Glutamatergic neuron (in vitro differentiated cells): ENCODE results near the gene HTR6. TPM values are rescaled to one million over a fixed set of nuclear protein-coding genes. Genes with fewer than 3 reads are reported as not detected.

Source experiments
- DNase-seq: peaks from one replicate; pipeline ENCODE4 v3.0.0; 2022
- H3K27ac Mint-ChIP-seq: one replicate; pipeline ENCODE4 v1.8.0; 2020; ENCODE audit warnings: mild to moderate bottlenecking, mixed read lengths, inconsistent platforms; ENCODE audit not compliant: unreplicated experiment
- H3K27me3 Mint-ChIP-seq: one replicate; pipeline ENCODE4 v1.8.0; 2020; ENCODE audit warnings: mild to moderate bottlenecking, moderate library complexity, mixed read lengths, inconsistent platforms; ENCODE audit not compliant: unreplicated experiment
- H3K36me3 Mint-ChIP-seq: one replicate; pipeline ENCODE4 v1.8.0; 2020; ENCODE audit warnings: mild to moderate bottlenecking, mixed read lengths, inconsistent platforms; ENCODE audit not compliant: unreplicated experiment
- H3K4me1 Mint-ChIP-seq: one replicate; pipeline ENCODE4 v1.8.0; 2020; ENCODE audit warnings: mild to moderate bottlenecking, low read depth, mixed read lengths, inconsistent platforms; ENCODE audit not compliant: unreplicated experiment
- H3K4me3 Mint-ChIP-seq: one replicate; pipeline ENCODE4 v1.8.0; 2020; ENCODE audit warnings: mild to moderate bottlenecking, mixed read lengths, inconsistent platforms; ENCODE audit not compliant: unreplicated experiment
- H3K9me3 Mint-ChIP-seq: one replicate; pipeline ENCODE4 v1.8.0; 2020; ENCODE audit warnings: mild to moderate bottlenecking, moderate library complexity, mixed read lengths, inconsistent platforms; ENCODE audit not compliant: unreplicated experiment
- total RNA-seq: library from RNA; stranded (reverse); fragmentation: NEBNext Ultra II Directional; extraction: Animal tissue kit (Norgen Biotek cat#: 25700); gene quantifications from one replicate; pipeline ENCODE4 v1.2.1, GENCODE V29; 2021; ENCODE audit not compliant: unreplicated experiment
- TF ChIP-seq, protein P1 (sequence below): fragments of 200-600 bp; sonication (generic); IDR thresholded peaks from one replicate; pipeline ENCODE4 v1.5.0; 2021; ENCODE audit not compliant: partially characterized antibody, unreplicated experiment

The HTR6 gene
- total RNA-seq, 1 donor from 2014 or later = not detected

- no peaks in the 10 kb centered on the region for H3K36me3 Mint-ChIP-seq
- TF ChIP-seq, protein P1, sequence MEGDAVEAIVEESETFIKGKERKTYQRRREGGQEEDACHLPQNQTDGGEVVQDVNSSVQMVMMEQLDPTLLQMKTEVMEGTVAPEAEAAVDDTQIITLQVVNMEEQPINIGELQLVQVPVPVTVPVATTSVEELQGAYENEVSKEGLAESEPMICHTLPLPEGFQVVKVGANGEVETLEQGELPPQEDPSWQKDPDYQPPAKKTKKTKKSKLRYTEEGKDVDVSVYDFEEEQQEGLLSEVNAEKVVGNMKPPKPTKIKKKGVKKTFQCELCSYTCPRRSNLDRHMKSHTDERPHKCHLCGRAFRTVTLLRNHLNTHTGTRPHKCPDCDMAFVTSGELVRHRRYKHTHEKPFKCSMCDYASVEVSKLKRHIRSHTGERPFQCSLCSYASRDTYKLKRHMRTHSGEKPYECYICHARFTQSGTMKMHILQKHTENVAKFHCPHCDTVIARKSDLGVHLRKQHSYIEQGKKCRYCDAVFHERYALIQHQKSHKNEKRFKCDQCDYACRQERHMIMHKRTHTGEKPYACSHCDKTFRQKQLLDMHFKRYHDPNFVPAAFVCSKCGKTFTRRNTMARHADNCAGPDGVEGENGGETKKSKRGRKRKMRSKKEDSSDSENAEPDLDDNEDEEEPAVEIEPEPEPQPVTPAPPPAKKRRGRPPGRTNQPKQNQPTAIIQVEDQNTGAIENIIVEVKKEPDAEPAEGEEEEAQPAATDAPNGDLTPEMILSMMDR = no peak
- no peaks in the 10 kb centered on the region for H3K4me1 Mint-ChIP-seq
- no peak overlapping the region for H3K4me3 Mint-ChIP-seq
- DNase-seq = no peak
- H3K9me3 Mint-ChIP-seq = peaks cover 4% of the 10 kb centered on the region
- H3K27me3 Mint-ChIP-seq = no peaks in the 10 kb centered on the region
- no peak overlapping the region for H3K27ac Mint-ChIP-seq
Observed at GRCh38 chr1:19690342-19690741, 25.7 kb downstream of the HTR6 start.

DNA sequence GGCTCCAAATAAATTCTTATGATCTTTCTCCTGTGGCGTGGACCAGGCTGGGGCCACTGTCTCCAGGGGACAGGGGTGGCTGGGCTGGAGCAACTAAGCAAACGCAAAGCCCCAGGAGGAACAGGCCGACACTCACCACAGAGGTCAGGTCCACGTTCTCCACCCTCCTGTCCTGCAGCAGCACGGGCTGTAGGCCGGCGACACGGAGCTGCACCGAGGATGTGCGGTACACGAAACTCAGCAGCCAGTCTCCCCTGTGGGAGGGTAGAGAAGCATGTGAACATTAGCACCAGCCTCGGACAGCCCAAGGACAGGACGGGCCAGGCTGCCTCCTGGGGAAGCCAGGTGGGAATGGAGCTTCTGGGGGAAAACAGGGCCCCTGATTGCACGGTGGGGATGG is 29.6 kb downstream of the HTR6 start:
- peaks cover 1% of the 10 kb centered on the region for H3K27me3 Mint-ChIP-seq
- H3K36me3 Mint-ChIP-seq = no peaks in the 10 kb centered on the region
- no peak overlapping the region for H3K4me3 Mint-ChIP-seq
- no peak overlapping the region for H3K27ac Mint-ChIP-seq
- peaks cover 7% of the 10 kb centered on the region for H3K9me3 Mint-ChIP-seq
- no peak for DNase-seq
- H3K4me1 Mint-ChIP-seq = no peaks in the 10 kb centered on the region
- TF ChIP-seq, protein P1 = no peak

DNA sequence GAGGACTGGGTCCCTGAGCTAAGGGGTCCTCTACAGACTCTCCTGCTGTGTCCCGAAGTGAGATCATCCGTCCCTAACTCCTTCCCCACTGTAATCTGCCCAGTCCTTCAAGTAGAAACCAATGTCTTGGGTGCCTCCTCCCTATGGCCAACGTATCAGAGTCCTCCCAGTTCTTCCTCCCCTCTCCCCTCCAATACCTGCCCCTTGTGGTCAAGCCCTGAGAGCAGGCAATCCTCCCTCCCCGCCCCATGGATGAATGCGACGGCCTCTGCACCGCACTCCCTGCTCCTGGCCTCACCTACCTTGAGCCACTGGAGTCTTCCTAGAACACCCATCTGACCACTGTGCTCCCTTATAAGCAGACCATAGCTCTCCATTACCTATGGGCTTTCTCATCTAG is 31.1 kb downstream of the HTR6 start:
- H3K36me3 Mint-ChIP-seq = no peaks in the 10 kb centered on the region
- peaks cover 3% of the 10 kb centered on the region for H3K27me3 Mint-ChIP-seq
- DNase-seq = no peak
- H3K4me1 Mint-ChIP-seq = no peaks in the 10 kb centered on the region
- H3K27ac Mint-ChIP-seq = no peak overlapping the region
- TF ChIP-seq, protein P1 = no peak
- H3K4me3 Mint-ChIP-seq = no peak overlapping the region
- peaks cover 5% of the 10 kb centered on the region for H3K9me3 Mint-ChIP-seq

- Mint-ChIP-seq H3K4me3 (no peak overlapping the region), H3K27ac (no peak overlapping the region), H3K36me3 (no peaks in the 10 kb centered on the region), H3K27me3 (peaks cover 4% of the 10 kb centered on the region), H3K9me3 (peaks cover 3% of the 10 kb centered on the region), H3K4me1 (no peaks in the 10 kb centered on the region)
- TF ChIP-seq, protein P1 = no peak
- no peak for DNase-seq
Observed at GRCh38 chr1:19696820-19697219, 32.1 kb downstream of the HTR6 start.

DNA sequence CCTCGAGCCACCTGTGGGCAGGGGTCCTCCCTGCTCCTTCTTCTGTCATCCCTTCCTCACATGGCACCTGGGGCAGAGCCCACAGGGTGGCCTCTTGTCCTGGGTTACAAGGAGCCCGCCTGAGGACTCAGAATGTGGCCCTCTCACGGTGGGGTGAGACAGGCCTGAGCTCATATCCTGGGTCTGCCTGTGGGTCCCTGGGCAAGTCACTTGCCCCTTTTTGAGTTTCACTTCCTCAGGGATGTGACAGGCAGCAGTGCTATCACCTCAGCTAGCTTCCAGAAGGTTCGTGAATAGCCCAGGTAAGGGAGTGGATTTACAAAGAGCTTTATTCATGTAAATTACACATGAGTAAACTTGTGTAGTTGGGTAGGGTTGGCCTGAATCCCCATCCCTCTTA is 33.5 kb downstream of the HTR6 start:
- Mint-ChIP-seq H3K4me3 (no peak overlapping the region), H3K27me3 (peaks cover 4% of the 10 kb centered on the region), H3K36me3 (no peaks in the 10 kb centered on the region), H3K4me1 (no peaks in the 10 kb centered on the region), H3K27ac (no peak overlapping the region), H3K9me3 (peaks cover 3% of the 10 kb centered on the region)
- no peak for DNase-seq
- TF ChIP-seq, protein P1 = no peak
